ENCODE measurements around the gene DPY30.

Gene DPY30

DNA sequence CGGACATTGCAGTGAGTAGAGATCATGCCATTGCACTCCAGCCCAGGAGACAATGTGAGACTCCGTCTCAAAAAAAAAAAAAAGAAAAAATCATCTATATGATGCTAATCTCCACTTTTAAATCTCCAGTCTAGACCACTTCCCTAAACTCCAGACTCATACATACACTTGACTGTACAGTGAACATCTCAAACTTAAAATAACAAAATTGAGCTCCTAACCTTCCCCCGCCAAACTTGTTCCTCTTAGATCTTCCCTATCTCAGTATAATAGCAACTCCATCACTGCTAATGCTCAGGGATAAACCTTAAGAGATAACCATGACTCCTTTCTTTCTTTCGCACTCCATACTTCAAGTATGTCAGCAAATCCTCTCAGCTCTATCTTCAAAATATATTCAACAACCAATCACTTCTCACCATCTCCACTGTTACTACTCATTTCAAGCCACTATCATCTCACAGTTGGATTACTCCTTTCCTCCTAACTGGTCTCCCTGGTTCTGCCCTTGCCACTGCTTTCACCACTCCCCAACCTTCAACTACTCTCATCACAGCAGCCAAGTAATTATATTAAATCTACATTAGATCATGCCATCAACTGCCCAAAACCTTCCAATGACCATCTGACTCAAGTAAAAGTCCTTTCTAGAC lies 40.7 kb downstream of the DPY30 start:
- Mint-ChIP-seq H3K27me3 (ENCODE audit: low read depth) (no peaks in the 10 kb centered on the region), H3K9me3 (no peaks in the 10 kb centered on the region), H3K36me3 (ENCODE audit: low read depth) (peaks cover 4% of the 10 kb centered on the region), H3K4me3 (peak overlapping the region; percentile 0), H3K27ac (peak overlapping the region; percentile 21), H3K4me1 (ENCODE audit: low read depth) (peaks cover 29% of the 10 kb centered on the region)

DNA sequence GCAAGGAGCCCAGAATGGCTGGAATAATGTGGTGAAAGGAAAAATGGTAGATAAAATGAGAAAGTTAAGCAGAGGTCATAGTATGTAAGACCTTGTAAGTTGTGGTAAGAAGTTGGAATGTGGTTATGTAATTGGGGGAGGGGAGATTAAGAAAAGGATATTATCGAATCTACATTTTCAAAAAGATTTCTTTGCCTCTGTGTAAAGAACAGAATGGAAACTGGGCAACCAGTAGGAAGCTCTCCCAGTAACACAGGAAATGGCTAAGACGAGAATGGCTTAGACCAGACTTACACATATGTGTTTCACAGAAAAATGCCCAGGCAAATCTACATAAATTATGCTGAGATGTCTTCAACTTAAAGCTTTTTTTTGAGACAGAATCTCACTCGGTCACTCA lies 42.0 kb downstream of the DPY30 start:
- Mint-ChIP-seq H3K27me3 (ENCODE audit: low read depth) (no peaks in the 10 kb centered on the region), H3K9me3 (no peaks in the 10 kb centered on the region), H3K36me3 (ENCODE audit: low read depth) (peaks cover 5% of the 10 kb centered on the region), H3K4me3 (no peak overlapping the region), H3K4me1 (ENCODE audit: low read depth) (peaks cover 27% of the 10 kb centered on the region), H3K27ac (no peak overlapping the region)

DNA sequence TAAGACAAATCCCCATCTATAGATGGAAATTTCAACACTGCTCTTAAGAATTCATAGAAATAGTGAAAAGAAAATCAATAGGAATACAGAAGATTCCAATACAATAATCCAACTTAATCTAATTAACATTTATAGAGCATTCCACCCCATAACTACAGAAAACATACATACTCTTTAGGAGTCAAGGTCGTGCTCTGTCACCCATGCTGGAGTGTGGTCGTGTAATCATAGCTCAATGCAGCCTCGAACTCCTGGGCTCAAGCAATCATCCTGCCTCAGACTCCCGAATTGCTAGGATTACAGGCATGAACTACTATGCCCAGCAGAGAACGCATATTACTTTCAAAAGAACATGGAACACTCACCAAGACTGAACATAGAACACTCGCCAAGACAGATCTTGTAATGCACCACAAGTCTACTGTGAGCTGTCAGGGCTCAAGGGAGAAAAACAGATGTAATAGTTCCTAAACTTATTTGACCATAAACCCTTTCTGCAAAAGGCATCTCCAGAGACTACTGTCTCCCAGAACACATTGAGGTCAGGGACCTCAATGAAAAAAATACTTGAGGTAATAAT lies 42.9 kb downstream of the DPY30 start:
- Mint-ChIP-seq H3K4me1 (ENCODE audit: low read depth) (peaks cover 31% of the 10 kb centered on the region), H3K36me3 (ENCODE audit: low read depth) (peaks cover 9% of the 10 kb centered on the region), H3K27ac (no peak overlapping the region), H3K27me3 (ENCODE audit: low read depth) (no peaks in the 10 kb centered on the region), H3K4me3 (no peak overlapping the region), H3K9me3 (no peaks in the 10 kb centered on the region)

DNA sequence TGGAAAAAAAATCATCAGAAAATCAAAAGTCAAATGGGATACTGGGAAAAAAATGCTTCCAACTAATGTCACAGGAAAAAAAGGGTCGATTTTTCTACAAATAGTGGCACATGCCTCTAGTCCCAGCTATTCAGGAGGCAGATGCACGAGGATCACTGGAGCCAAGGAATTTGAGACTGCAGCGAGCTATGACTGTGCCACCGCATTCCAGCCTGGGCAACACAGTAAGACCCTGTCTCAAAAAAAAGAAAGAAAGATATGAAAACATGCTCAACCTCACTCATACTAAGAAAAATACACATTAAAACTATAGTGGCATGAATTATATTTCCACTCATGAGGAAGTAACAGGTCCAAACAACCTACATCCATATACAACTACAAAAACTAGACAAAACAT lies 46.7 kb downstream of the DPY30 start:
- H3K36me3 Mint-ChIP-seq (ENCODE audit: low read depth) = peaks cover 7% of the 10 kb centered on the region
- H3K27ac Mint-ChIP-seq = no peak overlapping the region
- peaks cover 25% of the 10 kb centered on the region for H3K4me1 Mint-ChIP-seq (ENCODE audit: low read depth)
- H3K9me3 Mint-ChIP-seq = no peaks in the 10 kb centered on the region
- H3K27me3 Mint-ChIP-seq (ENCODE audit: low read depth) = no peaks in the 10 kb centered on the region
- H3K4me3 Mint-ChIP-seq = no peak overlapping the region

DNA sequence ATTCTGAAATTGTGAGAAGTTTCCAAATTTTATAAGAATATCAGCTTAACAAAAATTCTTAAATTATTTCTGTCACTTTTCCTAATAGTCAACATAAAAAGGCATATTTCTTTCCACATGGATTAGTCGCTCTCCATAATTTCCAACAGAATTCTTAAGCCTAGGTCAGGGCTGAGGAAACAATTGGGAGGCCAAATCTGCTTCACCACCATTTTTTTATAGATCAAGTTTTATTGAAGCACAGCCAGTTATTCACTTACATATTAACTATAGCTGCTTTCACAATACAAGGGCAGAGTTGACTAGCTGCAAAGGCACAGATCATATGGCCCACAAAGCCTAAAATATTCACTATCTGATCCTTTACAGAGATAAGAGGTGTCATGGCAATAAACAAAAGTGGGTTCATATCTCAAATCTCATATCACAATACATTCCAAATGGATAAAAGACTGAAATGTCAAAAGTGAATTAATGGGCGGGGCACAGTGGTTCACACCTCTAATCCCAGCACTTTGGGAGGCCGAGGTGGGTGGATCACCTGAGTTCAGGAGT lies 47.5 kb downstream of the DPY30 start:
- Mint-ChIP-seq H3K36me3 (ENCODE audit: low read depth) (peaks cover 5% of the 10 kb centered on the region), H3K4me1 (ENCODE audit: low read depth) (peaks cover 21% of the 10 kb centered on the region), H3K4me3 (no peak overlapping the region), H3K27ac (no peak overlapping the region), H3K27me3 (ENCODE audit: low read depth) (no peaks in the 10 kb centered on the region), H3K9me3 (no peaks in the 10 kb centered on the region)

DNA sequence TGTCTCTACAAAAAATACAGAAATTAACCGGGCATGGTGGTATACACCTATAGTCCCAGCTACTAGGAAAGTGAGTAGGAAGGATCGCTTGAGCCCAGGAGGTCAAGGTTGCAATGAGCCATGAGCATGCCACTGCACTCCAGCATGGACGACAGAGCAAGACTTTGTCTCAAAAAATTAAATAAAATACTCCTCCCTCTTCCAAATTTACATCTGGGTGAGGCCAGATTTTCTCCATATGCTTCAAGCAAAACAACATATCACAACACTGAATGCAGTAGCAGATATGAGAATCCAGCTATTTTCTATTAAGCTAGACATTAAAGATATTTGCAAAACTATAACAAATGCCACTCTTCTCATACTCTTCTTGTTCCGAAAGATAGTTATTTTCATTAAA lies 49.7 kb downstream of the DPY30 start:
- no peak overlapping the region for H3K4me3 Mint-ChIP-seq
- peaks cover 5% of the 10 kb centered on the region for H3K36me3 Mint-ChIP-seq (ENCODE audit: low read depth)
- H3K4me1 Mint-ChIP-seq (ENCODE audit: low read depth) = peaks cover 15% of the 10 kb centered on the region
- no peaks in the 10 kb centered on the region for H3K9me3 Mint-ChIP-seq
- H3K27ac Mint-ChIP-seq = no peak overlapping the region
- no peaks in the 10 kb centered on the region for H3K27me3 Mint-ChIP-seq (ENCODE audit: low read depth)

DNA sequence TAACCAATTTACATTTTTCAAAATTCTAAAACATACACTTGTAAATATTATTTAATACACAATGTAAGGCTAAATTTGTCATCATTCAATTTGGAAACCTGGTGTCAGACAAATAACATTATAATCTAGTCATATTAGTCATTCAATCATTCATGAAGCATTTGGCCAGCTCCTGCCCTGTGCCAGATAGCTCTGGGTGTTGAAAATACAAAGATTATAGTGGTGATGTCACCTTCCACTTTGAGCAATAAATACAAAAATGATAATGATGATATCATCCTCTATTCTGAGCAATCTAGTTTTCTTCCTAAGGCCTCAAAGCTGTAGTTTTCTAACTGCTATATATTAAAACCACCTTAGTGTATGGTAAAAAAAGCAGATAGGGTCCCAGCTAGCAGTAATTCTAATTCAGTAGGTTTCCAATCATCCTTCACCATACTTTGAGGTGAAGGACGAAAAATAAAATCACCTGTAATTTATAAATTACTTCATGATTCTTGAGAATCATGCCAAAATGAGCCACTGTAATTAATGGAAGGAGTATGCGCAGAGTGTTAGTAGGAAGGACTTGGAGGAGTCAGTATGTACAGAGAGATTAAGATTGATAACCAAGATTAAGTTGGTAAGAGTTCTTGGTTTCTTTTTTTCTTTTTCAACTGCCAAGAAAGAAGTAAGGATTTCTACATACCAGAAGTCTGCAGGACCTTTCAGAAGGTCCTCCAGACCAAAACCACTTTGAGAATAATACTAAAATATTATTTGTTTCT lies 52.0 kb downstream of the DPY30 start:
- Mint-ChIP-seq H3K36me3 (ENCODE audit: low read depth) (peaks cover 11% of the 10 kb centered on the region), H3K27me3 (ENCODE audit: low read depth) (no peaks in the 10 kb centered on the region), H3K4me3 (no peak overlapping the region), H3K9me3 (no peaks in the 10 kb centered on the region), H3K27ac (no peak overlapping the region), H3K4me1 (ENCODE audit: low read depth) (peaks cover 13% of the 10 kb centered on the region)

DNA sequence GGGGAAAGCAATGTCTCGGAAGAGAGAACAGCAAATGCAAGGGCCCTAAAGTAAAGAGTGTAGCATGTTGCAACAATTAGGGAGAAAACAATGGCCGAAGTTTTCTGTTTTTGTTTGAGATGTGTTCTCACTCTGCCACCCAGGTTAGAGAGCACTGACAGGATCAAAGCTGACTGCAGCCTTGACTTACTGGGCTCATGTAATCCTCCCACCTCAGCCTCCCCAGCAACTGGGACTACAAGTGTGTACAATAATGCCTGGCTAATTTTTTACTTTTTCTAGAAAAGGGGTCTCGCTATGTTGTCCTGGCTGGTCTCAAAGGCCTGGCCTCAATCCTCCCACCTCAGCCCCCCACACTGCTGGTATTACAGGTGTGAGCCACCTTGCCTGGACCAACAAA lies 52.7 kb downstream of the DPY30 start:
- no peaks in the 10 kb centered on the region for H3K9me3 Mint-ChIP-seq
- H3K4me1 Mint-ChIP-seq (ENCODE audit: low read depth) = peaks cover 9% of the 10 kb centered on the region
- H3K36me3 Mint-ChIP-seq (ENCODE audit: low read depth) = peaks cover 8% of the 10 kb centered on the region
- H3K4me3 Mint-ChIP-seq = no peak overlapping the region
- no peaks in the 10 kb centered on the region for H3K27me3 Mint-ChIP-seq (ENCODE audit: low read depth)
- H3K27ac Mint-ChIP-seq = no peak overlapping the region

DNA sequence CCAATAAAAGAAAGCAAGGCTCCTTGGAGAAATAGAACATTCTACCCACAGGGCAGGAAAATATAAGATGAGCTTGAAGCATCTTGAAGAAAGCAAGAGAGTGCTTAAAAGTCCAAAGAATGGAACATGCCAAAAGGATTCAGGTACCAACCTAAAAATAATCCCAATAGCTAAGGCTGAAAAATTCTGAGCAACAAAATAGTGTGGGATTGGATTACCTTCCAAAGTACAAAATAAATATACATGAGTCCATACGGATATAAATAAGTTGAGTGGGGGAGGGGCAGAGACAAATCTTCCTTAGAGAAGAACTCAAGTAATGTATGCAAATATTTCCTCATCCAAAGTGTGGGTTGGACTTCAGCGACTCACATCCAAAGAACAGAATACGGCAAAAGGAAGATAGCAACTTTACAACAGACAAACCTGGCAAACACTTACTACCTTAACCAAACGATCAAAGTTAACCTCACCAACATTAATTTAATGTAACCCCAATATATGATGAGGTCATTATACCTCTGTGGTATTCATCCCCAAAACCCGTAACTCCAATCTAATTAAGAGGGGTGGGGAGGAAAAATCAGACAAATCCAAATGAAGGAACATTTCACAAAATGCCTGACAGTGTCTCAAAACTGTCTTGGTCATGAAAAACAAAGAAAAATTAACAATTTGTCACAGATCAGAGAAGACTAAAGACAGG lies 55.7 kb downstream of the DPY30 start:
- Mint-ChIP-seq H3K36me3 (ENCODE audit: low read depth) (peaks cover 10% of the 10 kb centered on the region), H3K9me3 (peaks cover 1% of the 10 kb centered on the region), H3K27ac (no peak overlapping the region), H3K4me1 (ENCODE audit: low read depth) (peaks cover 17% of the 10 kb centered on the region), H3K27me3 (ENCODE audit: low read depth) (no peaks in the 10 kb centered on the region), H3K4me3 (no peak overlapping the region)

DNA sequence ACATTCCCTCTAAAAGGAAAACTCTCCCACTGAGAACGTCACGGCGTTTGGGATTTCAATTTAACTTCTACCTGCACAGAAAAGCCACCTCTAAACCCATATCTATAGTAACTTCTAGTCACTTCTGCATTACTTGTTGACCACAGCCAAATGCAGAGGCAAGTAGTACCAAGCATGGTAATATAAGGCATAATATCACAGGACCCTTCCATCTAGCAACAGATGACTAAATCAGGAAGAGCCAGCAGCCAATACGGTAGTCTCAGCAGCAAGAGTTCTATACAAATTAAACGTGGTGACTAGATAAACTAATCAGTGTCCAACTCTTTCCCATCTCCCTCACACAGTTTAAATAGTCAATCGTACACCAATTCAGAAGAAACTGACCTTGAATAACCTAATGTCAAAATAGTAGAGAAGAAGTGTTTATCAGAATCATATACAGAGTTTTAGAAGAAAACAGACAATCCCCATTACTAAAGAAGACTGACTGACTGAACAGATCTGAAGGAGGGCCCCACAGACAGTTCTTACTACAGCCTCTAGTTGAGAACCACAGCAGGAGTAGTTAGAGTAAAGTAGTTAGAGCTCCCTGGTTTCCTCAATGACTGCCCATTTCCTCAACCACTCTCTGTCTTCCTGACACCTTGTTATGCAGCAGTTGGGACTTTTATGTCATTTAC lies 58.8 kb downstream of the DPY30 start:
- Mint-ChIP-seq H3K4me1 (ENCODE audit: low read depth) (peaks cover 16% of the 10 kb centered on the region), H3K27me3 (ENCODE audit: low read depth) (no peaks in the 10 kb centered on the region), H3K4me3 (no peak overlapping the region), H3K27ac (peak overlapping the region; percentile 32), H3K36me3 (ENCODE audit: low read depth) (peaks cover 13% of the 10 kb centered on the region), H3K9me3 (peaks cover 4% of the 10 kb centered on the region)

DNA sequence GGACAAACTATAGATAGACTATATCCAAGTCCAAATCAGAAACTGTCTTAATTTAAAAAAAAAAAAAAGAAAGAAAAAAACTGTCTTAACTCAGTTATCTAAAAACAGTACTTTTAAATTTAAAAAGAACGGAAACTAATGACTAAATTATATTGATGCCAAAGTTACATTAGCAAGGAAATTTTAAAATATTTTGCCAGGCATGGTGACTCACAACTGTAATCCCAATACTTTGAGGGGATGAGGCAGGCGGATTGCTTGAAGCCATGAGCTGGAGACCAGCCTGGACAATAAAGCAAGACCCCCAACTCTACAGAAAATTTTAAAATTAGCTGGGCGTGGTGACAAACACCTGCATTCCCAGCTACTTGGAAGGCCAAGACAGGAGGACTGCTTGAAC lies 59.6 kb downstream of the DPY30 start:
- Mint-ChIP-seq H3K4me3 (no peak overlapping the region), H3K36me3 (ENCODE audit: low read depth) (peaks cover 13% of the 10 kb centered on the region), H3K4me1 (ENCODE audit: low read depth) (peaks cover 16% of the 10 kb centered on the region), H3K27me3 (ENCODE audit: low read depth) (no peaks in the 10 kb centered on the region), H3K27ac (no peak overlapping the region), H3K9me3 (peaks cover 4% of the 10 kb centered on the region)

DNA sequence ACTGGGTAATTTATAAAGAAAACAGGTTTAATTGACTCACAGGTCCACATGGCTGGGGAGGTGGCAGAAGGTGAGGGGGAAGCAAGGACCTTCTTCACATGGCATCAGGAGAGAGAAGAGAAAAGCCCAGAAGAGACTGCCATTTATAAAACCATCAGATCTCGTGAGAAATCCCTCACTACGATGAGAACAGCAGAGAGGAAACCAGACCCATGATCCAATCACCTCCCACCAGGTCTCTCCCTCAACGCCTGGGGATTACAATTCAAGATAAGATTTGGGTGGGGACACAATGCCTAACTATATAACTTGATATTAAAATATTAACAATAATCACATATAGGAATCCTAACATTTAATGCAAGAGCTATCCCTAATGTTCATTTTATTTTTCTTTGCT lies 60.6 kb downstream of the DPY30 start:
- peaks cover 10% of the 10 kb centered on the region for H3K36me3 Mint-ChIP-seq (ENCODE audit: low read depth)
- H3K4me3 Mint-ChIP-seq = no peak overlapping the region
- no peak overlapping the region for H3K27ac Mint-ChIP-seq
- peaks cover 4% of the 10 kb centered on the region for H3K9me3 Mint-ChIP-seq
- no peaks in the 10 kb centered on the region for H3K27me3 Mint-ChIP-seq (ENCODE audit: low read depth)
- peaks cover 16% of the 10 kb centered on the region for H3K4me1 Mint-ChIP-seq (ENCODE audit: low read depth)

DNA sequence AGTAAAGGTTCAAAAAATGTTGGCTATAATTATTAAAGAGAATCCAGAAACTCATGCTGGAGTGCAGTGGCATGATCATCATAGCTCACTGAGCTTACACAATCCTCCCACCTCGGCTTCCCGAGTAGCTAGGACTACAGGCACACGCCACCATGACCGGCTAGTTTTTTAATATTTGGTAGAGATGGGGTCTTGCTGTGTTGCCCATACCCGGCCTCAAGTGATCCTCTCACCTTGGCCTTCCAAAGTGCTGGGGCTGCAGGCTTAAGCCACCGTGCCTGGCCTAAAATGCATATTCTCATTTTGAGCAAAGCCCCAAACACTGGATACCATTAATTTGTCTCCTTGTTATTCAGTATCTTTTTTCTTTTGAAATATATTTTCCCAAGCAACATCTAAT lies 61.2 kb downstream of the DPY30 start:
- H3K4me3 Mint-ChIP-seq = no peak overlapping the region
- peaks cover 4% of the 10 kb centered on the region for H3K9me3 Mint-ChIP-seq
- no peaks in the 10 kb centered on the region for H3K27me3 Mint-ChIP-seq (ENCODE audit: low read depth)
- peaks cover 19% of the 10 kb centered on the region for H3K4me1 Mint-ChIP-seq (ENCODE audit: low read depth)
- H3K36me3 Mint-ChIP-seq (ENCODE audit: low read depth) = peaks cover 6% of the 10 kb centered on the region
- no peak overlapping the region for H3K27ac Mint-ChIP-seq

All from T-helper 1 cell treated with Interleukin-12 subunit alpha and Interleukin-12 subunit beta and Interleukin-4 antibody, amounts not matched to agents 30 μg/mL and 1 μg/mL, for 36 hours (primary cell).